Parathyroid adenoma (tissue), 2 donors: Measurements from ENCODE around the gene DYNC1I1.
A peak's percentile ranks its signal among the peaks of the same experiment; 100 is the strongest.

Experiments used
- H2AFZ ChIP-seq: fragments of 300-600 bp; sonication (generic); one replicate; pipeline ENCODE4 v1.7.0; 2017; ENCODE audit warnings: antibody characterized with exemption, mild to moderate bottlenecking
- H3K27ac ChIP-seq: fragments of 300-600 bp; sonication (generic); one replicate; pipeline ENCODE4 v1.7.0; 2017
- H3K27me3 ChIP-seq: fragments of 300-600 bp; sonication (generic); one replicate; pipeline ENCODE4 v1.7.0; 2017; ENCODE audit warnings: low read length; ENCODE audit not compliant: control insufficient read depth, insufficient read depth
- H3K36me3 ChIP-seq: fragments of 300-600 bp; sonication (generic); one replicate; pipeline ENCODE4 v1.7.0; 2017; ENCODE audit warnings: low read length; ENCODE audit not compliant: control insufficient read depth, insufficient read depth
- H3K4me1 ChIP-seq: fragments of 300-600 bp; sonication (generic); one replicate; pipeline ENCODE4 v1.7.0; 2017; ENCODE audit warnings: control low read depth
- H3K4me2 ChIP-seq: fragments of 300-600 bp; sonication (generic); one replicate; pipeline ENCODE4 v1.7.0; 2017; ENCODE audit warnings: low read length
- H3K4me3 ChIP-seq: fragments of 300-600 bp; sonication (generic); one replicate; pipeline ENCODE4 v1.7.0; 2017; ENCODE audit warnings: low read depth, low read length
- H3K79me2 ChIP-seq: fragments of 300-600 bp; sonication (generic); one replicate; pipeline ENCODE4 v1.7.0; 2017; ENCODE audit warnings: control low read depth
- H3K9ac ChIP-seq: fragments of 300-600 bp; sonication (generic); one replicate; pipeline ENCODE4 v1.7.0; 2017; ENCODE audit warnings: mild to moderate bottlenecking
- H3K9me3 ChIP-seq: fragments of 300-600 bp; sonication (generic); one replicate; pipeline ENCODE4 v1.7.0; 2017; ENCODE audit warnings: low read length; ENCODE audit not compliant: control insufficient read depth
- TF ChIP-seq, protein P1 (sequence below): fragments of 300-600 bp; sonication (generic); IDR thresholded peaks from one replicate; pipeline ENCODE4 v1.7.0; 2017; ENCODE audit warnings: antibody characterized with exemption, mild to moderate bottlenecking
- donor health status: primary hyperparathyroidism.

Gene DYNC1I1

DNA sequence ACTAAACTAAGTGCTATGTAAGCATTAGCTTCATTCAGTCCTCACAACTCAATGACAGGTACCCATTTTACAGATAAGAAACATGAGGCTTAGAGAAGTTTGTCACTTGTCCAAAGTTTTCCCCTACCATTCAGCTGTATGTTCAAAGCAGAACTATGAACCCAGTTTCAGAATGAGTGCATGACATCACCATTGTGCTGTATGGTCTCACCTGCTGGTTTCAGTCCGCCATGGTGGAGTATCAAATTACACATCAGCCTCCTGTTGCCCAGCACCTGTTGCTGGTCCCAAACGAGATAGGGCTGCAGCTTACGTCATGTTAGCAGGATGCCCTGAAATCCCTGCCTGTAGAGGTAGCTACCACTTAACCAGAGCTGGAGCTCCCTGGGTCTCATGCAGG lies 95.0 kb downstream of the DYNC1I1 start:
- Histone ChIP-seq H3K27ac (no peak overlapping the region), H3K9ac (no peak overlapping the region)
- TF ChIP-seq, protein P1, sequence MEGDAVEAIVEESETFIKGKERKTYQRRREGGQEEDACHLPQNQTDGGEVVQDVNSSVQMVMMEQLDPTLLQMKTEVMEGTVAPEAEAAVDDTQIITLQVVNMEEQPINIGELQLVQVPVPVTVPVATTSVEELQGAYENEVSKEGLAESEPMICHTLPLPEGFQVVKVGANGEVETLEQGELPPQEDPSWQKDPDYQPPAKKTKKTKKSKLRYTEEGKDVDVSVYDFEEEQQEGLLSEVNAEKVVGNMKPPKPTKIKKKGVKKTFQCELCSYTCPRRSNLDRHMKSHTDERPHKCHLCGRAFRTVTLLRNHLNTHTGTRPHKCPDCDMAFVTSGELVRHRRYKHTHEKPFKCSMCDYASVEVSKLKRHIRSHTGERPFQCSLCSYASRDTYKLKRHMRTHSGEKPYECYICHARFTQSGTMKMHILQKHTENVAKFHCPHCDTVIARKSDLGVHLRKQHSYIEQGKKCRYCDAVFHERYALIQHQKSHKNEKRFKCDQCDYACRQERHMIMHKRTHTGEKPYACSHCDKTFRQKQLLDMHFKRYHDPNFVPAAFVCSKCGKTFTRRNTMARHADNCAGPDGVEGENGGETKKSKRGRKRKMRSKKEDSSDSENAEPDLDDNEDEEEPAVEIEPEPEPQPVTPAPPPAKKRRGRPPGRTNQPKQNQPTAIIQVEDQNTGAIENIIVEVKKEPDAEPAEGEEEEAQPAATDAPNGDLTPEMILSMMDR: no peak

GRCh38 chr7:95871075-95871848 lies 98.9 kb downstream of the DYNC1I1 start:
- H3K9ac ChIP-seq: no peak overlapping the region
- H3K4me3 ChIP-seq: no peak overlapping the region
- no peak overlapping the region for H3K27ac ChIP-seq
- peak overlapping the region; percentile 30 for H2AFZ ChIP-seq
- H3K79me2 ChIP-seq: no peaks in the 10 kb centered on the region
- H3K9me3 ChIP-seq: no peaks in the 10 kb centered on the region
- H3K4me2 ChIP-seq: no peak overlapping the region
- H3K4me1 ChIP-seq: no peaks in the 10 kb centered on the region
- TF ChIP-seq, protein P1: peak; percentile 69
- no peaks in the 10 kb centered on the region for H3K36me3 ChIP-seq
- no peaks in the 10 kb centered on the region for H3K27me3 ChIP-seq

More for the DNA sequence above, 95.0 kb downstream of the DYNC1I1 start:
- no peaks in the 10 kb centered on the region for H3K27me3 ChIP-seq
- no peaks in the 10 kb centered on the region for H3K9me3 ChIP-seq
- no peak overlapping the region for H2AFZ ChIP-seq
- no peaks in the 10 kb centered on the region for H3K36me3 ChIP-seq
- no peaks in the 10 kb centered on the region for H3K79me2 ChIP-seq
- no peaks in the 10 kb centered on the region for H3K4me1 ChIP-seq
- H3K4me2 ChIP-seq: no peak overlapping the region
- H3K4me3 ChIP-seq: no peak overlapping the region

GRCh38 chr7:95871896-95872295 lies 99.5 kb downstream of the DYNC1I1 start:
- H2AFZ ChIP-seq: no peak overlapping the region
- no peak overlapping the region for H3K9ac ChIP-seq
- no peaks in the 10 kb centered on the region for H3K36me3 ChIP-seq
- no peaks in the 10 kb centered on the region for H3K4me1 ChIP-seq
- no peaks in the 10 kb centered on the region for H3K27me3 ChIP-seq
- H3K79me2 ChIP-seq: no peaks in the 10 kb centered on the region
- TF ChIP-seq, protein P1: no peak
- no peak overlapping the region for H3K27ac ChIP-seq
- no peak overlapping the region for H3K4me2 ChIP-seq
- no peaks in the 10 kb centered on the region for H3K9me3 ChIP-seq
- no peak overlapping the region for H3K4me3 ChIP-seq

GRCh38 chr7:95874129-95874528 lies 101.8 kb downstream of the DYNC1I1 start:
- H3K4me1 ChIP-seq: no peaks in the 10 kb centered on the region
- no peak overlapping the region for H3K9ac ChIP-seq
- no peaks in the 10 kb centered on the region for H3K36me3 ChIP-seq
- no peaks in the 10 kb centered on the region for H3K27me3 ChIP-seq
- no peaks in the 10 kb centered on the region for H3K79me2 ChIP-seq
- H3K9me3 ChIP-seq: no peaks in the 10 kb centered on the region
- H3K4me3 ChIP-seq: no peak overlapping the region
- TF ChIP-seq, protein P1: no peak
- H3K27ac ChIP-seq: no peak overlapping the region
- H3K4me2 ChIP-seq: no peak overlapping the region
- no peak overlapping the region for H2AFZ ChIP-seq
